HG03175 (cell line): ENCODE data around the gene RTTN.

Experiments
- ATAC-seq: cut with Tn5 transposase; IDR thresholded peaks from one replicate; pipeline ENCODE4 v1.9.1; 2021; ENCODE audit warnings: mild to moderate bottlenecking, moderate library complexity; ENCODE audit not compliant: unreplicated experiment

Gene RTTN

GRCh38 chr18:70158992-70159717, 46.3 kb downstream of the RTTN start:
- ATAC-seq = peak; percentile 81

GRCh38 chr18:70156886-70157285, 48.6 kb downstream of the RTTN start:
- no peak for ATAC-seq

GRCh38 chr18:70154591-70155194, 50.8 kb downstream of the RTTN start:
- no peak for ATAC-seq

GRCh38 chr18:70151614-70152013, 53.9 kb downstream of the RTTN start:
- ATAC-seq = no peak

- no peak for ATAC-seq
These were observed 55.7 kb downstream of the RTTN start for GRCh38 chr18:70149616-70150301.

- no peak for ATAC-seq
These were observed 56.3 kb downstream of the RTTN start for GRCh38 chr18:70149156-70149555.

GRCh38 chr18:70148039-70148938, 57.2 kb downstream of the RTTN start:
- ATAC-seq = no peak

GRCh38 chr18:70146174-70146573, 59.3 kb downstream of the RTTN start:
- ATAC-seq = no peak

GRCh38 chr18:70142001-70142400, 63.5 kb downstream of the RTTN start:
- no peak for ATAC-seq

- no peak for ATAC-seq
These were observed 66.3 kb downstream of the RTTN start for GRCh38 chr18:70139138-70139537.

GRCh38 chr18:70135604-70136003, 69.9 kb downstream of the RTTN start:
- ATAC-seq = no peak

GRCh38 chr18:70132999-70133398, 72.5 kb downstream of the RTTN start:
- ATAC-seq = no peak

GRCh38 chr18:70128271-70128670, 77.2 kb downstream of the RTTN start:
- no peak for ATAC-seq

GRCh38 chr18:70127359-70127758, 78.1 kb downstream of the RTTN start:
- no peak for ATAC-seq

GRCh38 chr18:70126832-70127231, 78.7 kb downstream of the RTTN start:
- ATAC-seq = no peak

- no peak for ATAC-seq
These were observed 81.3 kb downstream of the RTTN start for GRCh38 chr18:70124139-70124538.

- no peak for ATAC-seq
These were observed 83.6 kb downstream of the RTTN start for GRCh38 chr18:70121842-70122241.

- no peak for ATAC-seq
These were observed 88.5 kb downstream of the RTTN start for GRCh38 chr18:70116949-70117348.

- ATAC-seq = no peak
These were observed 92.0 kb downstream of the RTTN start for GRCh38 chr18:70113511-70113910.

GRCh38 chr18:70110678-70111077, 94.8 kb downstream of the RTTN start:
- ATAC-seq = no peak

GRCh38 chr18:70107091-70107490, 98.4 kb downstream of the RTTN start:
- ATAC-seq = no peak
